OCI-LY1 (cell line): Measurements from ENCODE around the gene ENPP3.

Experiments
- EZH2 ChIP-seq: fragments of 200-600 bp; sonication (generic), shearing (Covaris generic); IDR thresholded peaks from 2 replicates; pipeline ENCODE4 v1.8.0; 2017; ENCODE audit warnings: borderline replicate concordance, mixed run types, mild to moderate bottlenecking, antibody characterized with exemption, low read length, moderate library complexity, mixed read lengths
- TF ChIP-seq, protein P1 (sequence below): fragments of 200-600 bp; sonication (generic), shearing (Covaris generic); IDR thresholded peaks from 2 replicates; pipeline ENCODE4 v1.5.1; 2017; ENCODE audit warnings: mild to moderate bottlenecking, antibody characterized with exemption, low read length, moderate library complexity, mixed read lengths

DNA sequence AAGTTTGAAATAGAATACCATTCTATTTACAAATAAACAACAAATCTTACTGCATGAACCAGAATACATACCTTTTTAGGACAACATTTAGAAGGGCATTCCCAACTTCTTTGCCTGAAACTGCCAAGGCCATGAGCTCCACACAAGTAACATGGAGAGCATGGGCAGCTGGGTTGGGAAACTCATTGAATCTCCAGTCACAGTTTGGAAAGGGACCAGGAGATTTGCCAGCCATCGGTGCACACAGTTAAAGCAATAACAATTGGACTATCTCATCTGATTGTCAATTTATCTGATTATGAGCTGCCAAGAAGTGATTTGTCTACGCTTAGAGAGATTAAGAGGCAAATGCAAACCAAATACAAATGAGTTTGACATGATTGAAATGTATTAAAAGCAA lies 44.2 kb upstream of the ENPP3 start:
- TF ChIP-seq, protein P1, sequence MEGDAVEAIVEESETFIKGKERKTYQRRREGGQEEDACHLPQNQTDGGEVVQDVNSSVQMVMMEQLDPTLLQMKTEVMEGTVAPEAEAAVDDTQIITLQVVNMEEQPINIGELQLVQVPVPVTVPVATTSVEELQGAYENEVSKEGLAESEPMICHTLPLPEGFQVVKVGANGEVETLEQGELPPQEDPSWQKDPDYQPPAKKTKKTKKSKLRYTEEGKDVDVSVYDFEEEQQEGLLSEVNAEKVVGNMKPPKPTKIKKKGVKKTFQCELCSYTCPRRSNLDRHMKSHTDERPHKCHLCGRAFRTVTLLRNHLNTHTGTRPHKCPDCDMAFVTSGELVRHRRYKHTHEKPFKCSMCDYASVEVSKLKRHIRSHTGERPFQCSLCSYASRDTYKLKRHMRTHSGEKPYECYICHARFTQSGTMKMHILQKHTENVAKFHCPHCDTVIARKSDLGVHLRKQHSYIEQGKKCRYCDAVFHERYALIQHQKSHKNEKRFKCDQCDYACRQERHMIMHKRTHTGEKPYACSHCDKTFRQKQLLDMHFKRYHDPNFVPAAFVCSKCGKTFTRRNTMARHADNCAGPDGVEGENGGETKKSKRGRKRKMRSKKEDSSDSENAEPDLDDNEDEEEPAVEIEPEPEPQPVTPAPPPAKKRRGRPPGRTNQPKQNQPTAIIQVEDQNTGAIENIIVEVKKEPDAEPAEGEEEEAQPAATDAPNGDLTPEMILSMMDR: no peak
- no peak for TF ChIP-seq EZH2
